NCI-H226 (cell line): Measurements from ENCODE around the gene PPFIA2.

Experiments used
- DNase-seq: peaks from one replicate; pipeline ENCODE4 v3.0.0-alpha.2; 2015

Gene PPFIA2

GRCh38 chr12:81417056-81417455, 342.1 kb downstream of the PPFIA2 start:
- DNase-seq, result no peak

- DNase-seq, result no peak
These were observed 342.6 kb downstream of the PPFIA2 start for GRCh38 chr12:81416571-81416970.

GRCh38 chr12:81414441-81414840, 344.7 kb downstream of the PPFIA2 start:
- no peak for DNase-seq

- DNase-seq, result no peak
These were observed 346.2 kb downstream of the PPFIA2 start for GRCh38 chr12:81412940-81413339.

GRCh38 chr12:81403348-81403747, 355.8 kb downstream of the PPFIA2 start:
- no peak for DNase-seq

GRCh38 chr12:81401241-81401640, 357.9 kb downstream of the PPFIA2 start:
- DNase-seq, result no peak

GRCh38 chr12:81400024-81400423, 359.1 kb downstream of the PPFIA2 start:
- no peak for DNase-seq

GRCh38 chr12:81395431-81395830, 363.7 kb downstream of the PPFIA2 start:
- peak; percentile 55 for DNase-seq

GRCh38 chr12:81389550-81390099, 369.5 kb downstream of the PPFIA2 start:
- no peak for DNase-seq

GRCh38 chr12:81386101-81386500, 373.0 kb downstream of the PPFIA2 start:
- DNase-seq, result no peak

- DNase-seq, result no peak
These were observed 377.2 kb downstream of the PPFIA2 start for GRCh38 chr12:81381951-81382350.

GRCh38 chr12:81378601-81379285, 380.4 kb downstream of the PPFIA2 start:
- no peak for DNase-seq

GRCh38 chr12:81377771-81378170, 381.4 kb downstream of the PPFIA2 start:
- DNase-seq, result no peak

- no peak for DNase-seq
These were observed 383.2 kb downstream of the PPFIA2 start for GRCh38 chr12:81375969-81376368.

GRCh38 chr12:81370456-81370855, 388.7 kb downstream of the PPFIA2 start:
- DNase-seq, result no peak

GRCh38 chr12:81369175-81369574, 390.0 kb downstream of the PPFIA2 start:
- DNase-seq, result no peak

GRCh38 chr12:81365284-81365683, 393.9 kb downstream of the PPFIA2 start:
- no peak for DNase-seq

- no peak for DNase-seq
These were observed 398.2 kb downstream of the PPFIA2 start for GRCh38 chr12:81360916-81361315.

GRCh38 chr12:81359736-81360135, 399.4 kb downstream of the PPFIA2 start:
- DNase-seq, result no peak

- DNase-seq, result no peak
These were observed 404.7 kb downstream of the PPFIA2 start for GRCh38 chr12:81354327-81354932.

- no peak for DNase-seq
These were observed 408.8 kb downstream of the PPFIA2 start for GRCh38 chr12:81350309-81350708.

- no peak for DNase-seq
These were observed 411.7 kb downstream of the PPFIA2 start for GRCh38 chr12:81347404-81347803.

GRCh38 chr12:81340910-81341309, 418.2 kb downstream of the PPFIA2 start:
- no peak for DNase-seq

GRCh38 chr12:81339071-81339470, 420.1 kb downstream of the PPFIA2 start:
- no peak for DNase-seq

GRCh38 chr12:81337886-81338285, 421.3 kb downstream of the PPFIA2 start:
- peak; percentile 63 for DNase-seq
